Endodermal cell (in vitro differentiated cells): ENCODE data around the gene RASSF7. TPM values are rescaled to one million over a fixed set of nuclear protein-coding genes. Genes with fewer than 3 reads are reported as not detected.

Experiments
- DNase-seq: peaks from one replicate; pipeline ENCODE4 v3.0.0-alpha.2; 2017
- H3K27ac ChIP-seq: 2 replicates; pipeline ENCODE4 v1.5.1; 2013; ENCODE audit warnings: mild to moderate bottlenecking, low read depth, low read length, moderate library complexity
- H3K27me3 ChIP-seq: 2 replicates; pipeline ENCODE4 v1.6.1; 2013; ENCODE audit warnings: mild to moderate bottlenecking, low read length, moderate library complexity; ENCODE audit not compliant: insufficient read depth, control insufficient read depth, poor library complexity, severe bottlenecking
- H3K36me3 ChIP-seq: 2 replicates; pipeline ENCODE4 v1.7.0; 2013; ENCODE audit warnings: mild to moderate bottlenecking, low read length, moderate library complexity; ENCODE audit not compliant: control insufficient read depth, insufficient read depth
- H3K4me1 ChIP-seq: one replicate; pipeline ENCODE4 v1.7.0; 2013; ENCODE audit warnings: low read length; ENCODE audit not compliant: control insufficient read depth, insufficient read depth
- H3K4me3 ChIP-seq: 2 replicates; pipeline ENCODE4 v1.5.1; 2013; ENCODE audit warnings: mild to moderate bottlenecking, low read length, moderate library complexity
- H3K9ac ChIP-seq: 2 replicates; pipeline ENCODE4 v1.6.1; 2013; ENCODE audit warnings: mild to moderate bottlenecking, low read length, moderate library complexity; ENCODE audit not compliant: poor library complexity, severe bottlenecking; ENCODE audit errors: extremely low read depth
- H3K9me3 ChIP-seq: 2 replicates; pipeline ENCODE4 v1.6.1; 2013; ENCODE audit warnings: mild to moderate bottlenecking, low read length, moderate library complexity; ENCODE audit not compliant: control insufficient read depth
- H3K27ac Mint-ChIP-seq: 2 replicates; pipeline ENCODE4 v1.8.0; 2020; ENCODE audit warnings: mixed read lengths
- H3K27me3 Mint-ChIP-seq: 2 replicates; pipeline ENCODE4 v1.8.0; 2021; ENCODE audit warnings: mild to moderate bottlenecking, mixed read lengths; ENCODE audit not compliant: insufficient read depth
- H3K36me3 Mint-ChIP-seq: 2 replicates; pipeline ENCODE4 v1.8.0; 2020; ENCODE audit warnings: low read depth, mixed read lengths
- H3K4me1 Mint-ChIP-seq: 2 replicates; pipeline ENCODE4 v1.8.0; 2020; ENCODE audit warnings: mixed read lengths
- H3K4me3 Mint-ChIP-seq: 2 replicates; pipeline ENCODE4 v1.8.0; 2020; ENCODE audit warnings: mild to moderate bottlenecking, moderate library complexity, mixed read lengths
- H3K9me3 Mint-ChIP-seq: 2 replicates; pipeline ENCODE4 v1.8.0; 2020; ENCODE audit warnings: mild to moderate bottlenecking, mixed read lengths
- CTCF ChIP-seq: fragments of 200-600 bp; sonication (generic); conservative IDR thresholded peaks from 2 replicates; pipeline ENCODE4 v1.5.0; 2021; ENCODE audit warnings: antibody characterized with exemption, mild to moderate bottlenecking
- WGBS, 2 experiments: methylation state at CpG; one replicate each; pipeline versions ENCODE4 v1.1.5 to v1.1.7; 2013; ENCODE audit warnings: missing lambda C conversion rate in 2 of 2, mixed read lengths in 1 of 2; ENCODE audit not compliant: insufficient coverage in 1 of 2, insufficient read length in 1 of 2; 5-methylcytosine and 5-hydroxymethylcytosine counted together
- total RNA-seq, 2 donors: library from RNA; stranded (reverse); fragmentation: NEBNext Ultra II Directional in 1 of 2; extraction: Animal tissue kit (Norgen Biotek cat#: 25700) in 1 of 2; gene quantifications; 2 replicates in 1 of 2; 3 replicates in 1 of 2; pipeline ENCODE4 v1.2.1, GENCODE V29; 2021

Gene RASSF7
- total RNA-seq, 2 donors from 2014 or later: 34.2 to 36.3 TPM

- Mint-ChIP-seq H3K4me3 (no peak overlapping the region), H3K9me3 (no peaks in the 10 kb centered on the region), H3K4me1 (no peaks in the 10 kb centered on the region), H3K27ac (no peak overlapping the region), H3K36me3 (peaks cover 71% of the 10 kb centered on the region), H3K27me3 (no peaks in the 10 kb centered on the region)
- Histone ChIP-seq H3K9me3 (no peaks in the 10 kb centered on the region), H3K9ac (no peak overlapping the region), H3K4me1 (no peaks in the 10 kb centered on the region), H3K4me3 (no peak overlapping the region), H3K36me3 (peaks cover 70% of the 10 kb centered on the region), H3K27ac (no peak overlapping the region), H3K27me3 (no peaks in the 10 kb centered on the region)
- TF ChIP-seq CTCF: no peak
- WGBS, 2 experiments: 94 to 96% methylated on average over 26 of the region's 26 CpGs
- DNase-seq: no peak
These were observed 29.0 kb downstream of the RASSF7 start for GRCh38 chr11:589798-590197.

- H3K27me3 ChIP-seq: no peaks in the 10 kb centered on the region
- H3K4me1 ChIP-seq: no peaks in the 10 kb centered on the region
- no peak for DNase-seq
- no peaks in the 10 kb centered on the region for H3K9me3 ChIP-seq
- no peak overlapping the region for H3K27ac ChIP-seq
- TF ChIP-seq CTCF: no peak
- no peak overlapping the region for H3K4me3 ChIP-seq
- WGBS, 2 experiments: 82 to 90% methylated on average over 11 of the region's 11 CpGs
- Mint-ChIP-seq H3K4me1 (no peaks in the 10 kb centered on the region), H3K9me3 (no peaks in the 10 kb centered on the region), H3K27me3 (no peaks in the 10 kb centered on the region), H3K4me3 (no peak overlapping the region), H3K27ac (no peak overlapping the region), H3K36me3 (peaks cover 76% of the 10 kb centered on the region)
- H3K9ac ChIP-seq: no peak overlapping the region
- peaks cover 82% of the 10 kb centered on the region for H3K36me3 ChIP-seq
These were observed 30.2 kb downstream of the RASSF7 start for GRCh38 chr11:590997-591396.

GRCh38 chr11:592501-592900 lies 31.7 kb downstream of the RASSF7 start:
- WGBS, 2 experiments: 97% methylated on average over 13 to 22 of the region's 22 CpGs
- Histone ChIP-seq H3K9me3 (no peaks in the 10 kb centered on the region), H3K9ac (no peak overlapping the region), H3K27ac (no peak overlapping the region), H3K4me3 (no peak overlapping the region), H3K36me3 (peaks cover 79% of the 10 kb centered on the region), H3K4me1 (no peaks in the 10 kb centered on the region), H3K27me3 (no peaks in the 10 kb centered on the region)
- no peak for DNase-seq
- Mint-ChIP-seq H3K4me3 (no peak overlapping the region), H3K27me3 (no peaks in the 10 kb centered on the region), H3K4me1 (no peaks in the 10 kb centered on the region), H3K27ac (no peak overlapping the region), H3K9me3 (no peaks in the 10 kb centered on the region), H3K36me3 (peaks cover 76% of the 10 kb centered on the region)
- no peak for TF ChIP-seq CTCF
